Inflammatory macrophage treated with lipopolysaccharide for 4 hours (primary cell): ENCODE data around the gene MAPK1.
"Not testable (repeated sequence)": the region's sequence is repeated elsewhere in the genome, so short reads cannot be mapped to it uniquely, and the experiment has no call there.

ENCODE experiments used
- DNase-seq: peaks from one replicate; pipeline ENCODE4 v3.0.0-alpha.2; 2020

MAPK1 gene

DNA sequence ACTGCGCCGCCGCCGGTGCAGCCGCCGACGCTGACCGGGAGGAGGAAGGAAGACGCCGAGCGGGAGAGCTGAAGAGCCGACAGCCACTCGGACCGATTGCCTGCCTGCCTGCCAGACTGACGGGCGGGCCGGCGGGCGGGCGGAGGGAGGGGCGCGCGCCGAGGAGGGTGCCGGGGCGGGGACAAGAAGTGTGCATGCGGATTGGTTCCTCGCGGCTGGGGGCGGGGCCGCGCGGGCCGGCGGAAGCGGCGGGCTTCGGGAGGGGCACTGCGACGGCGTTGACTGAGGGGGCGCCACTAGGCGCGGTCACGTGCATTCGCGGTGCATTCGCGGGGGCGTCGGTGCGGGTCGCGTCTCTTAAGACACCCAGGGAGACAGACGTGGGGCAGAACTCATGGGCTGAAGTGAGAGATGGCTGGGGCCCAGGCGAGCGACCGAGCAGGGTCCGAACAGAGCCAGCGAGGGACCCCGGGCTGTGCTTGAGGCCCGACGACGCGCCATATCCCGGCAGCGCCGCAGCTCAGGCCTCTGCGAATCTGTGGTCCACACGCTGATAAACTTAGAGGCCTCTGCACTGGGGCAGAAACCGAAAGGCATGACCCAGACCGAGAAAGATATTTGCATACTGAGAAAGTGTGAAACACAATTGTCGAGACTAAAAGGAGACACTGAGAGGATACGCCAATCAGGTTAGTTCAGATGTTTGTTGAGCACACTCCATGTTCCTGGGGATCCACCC is at the start of gene MAPK1:
TSS of gene MAPK1 (minus strand) at position 118 of the 739 bp plus-strand sequence. CDS start 205 bp downstream, outside the sequence.
- peak; percentile 92 for DNase-seq

DNA sequence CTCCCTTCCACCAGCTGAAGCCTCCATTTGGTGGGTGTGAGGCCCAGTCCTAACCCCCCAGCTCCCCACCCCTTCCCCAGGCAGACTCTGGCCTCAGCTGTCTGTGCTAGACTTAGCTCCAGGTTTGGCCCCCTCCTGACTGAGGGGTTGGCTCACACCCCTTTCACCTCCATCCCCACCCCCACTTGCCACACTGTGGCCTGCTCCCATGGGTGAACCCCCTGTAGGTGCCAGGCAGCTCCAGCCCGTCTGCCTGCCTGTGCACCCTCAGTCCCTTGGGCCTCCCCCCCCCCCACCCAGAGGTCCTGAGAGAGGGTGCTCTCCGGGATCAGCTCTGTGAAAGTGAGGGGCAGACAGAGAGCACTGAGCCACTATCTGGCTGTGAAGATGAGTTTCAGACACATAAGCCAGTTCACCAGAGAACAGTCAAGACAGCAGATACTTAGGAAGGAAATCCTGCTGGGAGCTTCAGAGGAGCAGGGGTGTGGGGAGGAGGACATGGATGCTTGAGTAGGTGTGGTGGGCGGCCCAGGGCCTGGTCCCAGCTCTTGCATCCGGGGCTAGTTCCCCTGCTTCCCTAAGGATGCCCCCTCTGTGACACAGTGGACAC is 49.0 kb upstream of the MAPK1 start:
- DNase-seq, result no peak

DNA sequence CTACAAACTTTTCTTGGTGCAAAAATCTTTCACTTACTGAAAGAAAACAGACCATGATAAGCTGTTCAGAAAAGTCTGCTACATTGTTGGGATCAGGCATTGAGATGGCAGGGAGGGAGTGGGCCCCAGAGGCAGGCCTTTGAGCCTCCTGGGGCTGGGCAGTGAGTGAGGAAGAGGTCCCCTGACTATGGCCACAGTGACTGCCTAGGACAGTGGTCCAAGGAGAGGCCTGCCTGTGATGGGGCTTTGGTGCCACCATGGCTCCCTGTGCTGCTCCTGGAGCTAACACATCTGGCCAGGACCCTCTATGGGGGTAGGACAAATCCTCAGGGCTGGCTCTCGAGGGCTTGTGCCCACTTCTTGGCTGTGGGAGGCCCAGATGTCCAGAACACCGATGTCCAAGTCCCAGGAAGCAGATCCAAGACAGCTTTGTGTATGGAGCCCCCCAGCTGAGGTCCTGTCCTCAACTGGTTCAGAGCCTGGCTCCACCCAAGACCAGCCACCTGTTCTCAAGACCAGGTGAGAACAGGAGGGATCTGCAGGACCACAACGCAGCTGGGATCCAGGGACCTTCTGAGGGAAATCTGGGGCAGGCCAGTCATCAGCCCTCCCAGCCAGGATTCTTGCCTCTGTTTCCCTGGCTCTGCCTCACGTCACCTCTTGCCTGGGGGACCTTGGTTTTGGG is 48.3 kb upstream of the MAPK1 start:
- DNase-seq, result no peak

DNA sequence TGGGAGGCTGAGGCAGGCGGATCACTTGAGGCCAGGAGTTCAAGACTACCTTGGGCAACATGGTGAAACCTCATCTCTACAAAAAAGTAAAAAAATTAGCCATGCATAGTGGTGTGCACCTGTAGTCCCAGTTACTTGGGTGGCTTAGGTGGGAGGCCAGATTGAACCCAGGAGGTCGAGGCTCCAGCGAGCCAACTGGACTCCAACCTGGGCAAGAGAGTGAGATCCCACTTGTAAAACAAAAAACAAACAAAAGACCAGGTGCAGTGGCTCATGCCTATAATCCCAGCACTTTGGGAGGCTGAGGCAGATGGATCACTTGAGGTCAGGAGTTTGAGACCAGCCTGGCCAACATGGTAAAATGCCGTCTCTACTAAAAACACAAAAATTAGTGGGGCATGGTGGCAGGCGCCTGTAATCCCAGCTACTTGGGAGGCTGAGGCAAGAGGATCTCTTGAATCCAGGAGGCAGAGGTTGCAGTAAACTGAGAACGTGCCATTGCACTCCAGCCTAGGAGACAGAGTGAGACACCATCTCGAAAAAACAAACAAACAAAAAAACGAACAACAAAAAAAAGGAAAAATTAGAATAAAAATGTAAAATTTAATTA is 46.7 kb upstream of the MAPK1 start:
- DNase-seq, result not testable (repeated sequence)

DNA sequence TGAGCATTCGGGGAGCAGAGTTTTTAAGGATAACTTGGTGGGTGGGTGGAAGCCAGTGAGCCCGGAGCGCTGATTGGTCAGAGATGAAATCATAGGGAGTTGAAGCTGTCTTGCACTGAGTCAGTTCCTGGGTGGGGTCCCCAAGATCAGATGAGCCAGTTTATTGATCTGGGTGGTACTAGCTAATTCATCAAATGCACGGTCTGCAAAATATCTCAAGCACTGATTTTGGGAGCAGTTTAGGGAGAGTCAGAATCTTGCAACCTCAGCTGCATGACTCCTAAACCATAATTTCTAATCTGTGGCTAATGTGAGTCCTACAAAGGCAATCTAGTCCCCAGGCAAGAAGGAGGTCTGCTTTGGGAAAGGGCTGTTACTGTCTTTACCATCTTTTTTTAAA is 42.9 kb upstream of the MAPK1 start:
- not testable (repeated sequence) for DNase-seq

DNA sequence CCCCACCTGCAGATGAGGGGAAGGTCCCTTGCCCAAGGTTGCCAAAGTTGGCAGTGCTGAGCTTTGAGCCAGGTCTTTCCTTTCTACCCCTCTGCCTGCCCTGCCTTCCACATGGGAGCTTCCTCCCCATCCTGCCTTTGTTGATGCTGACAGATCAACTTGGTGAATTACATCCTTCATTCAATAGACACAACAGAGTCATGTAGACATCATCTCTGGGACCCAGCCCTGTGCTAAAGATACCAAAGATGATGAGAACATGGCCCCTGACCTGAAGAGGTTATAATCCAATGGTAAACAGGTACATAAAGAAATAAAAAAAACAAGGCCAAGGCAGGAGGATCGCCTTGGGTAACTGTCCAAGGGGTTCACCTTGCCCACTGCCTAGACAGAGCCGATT is 42.4 kb upstream of the MAPK1 start:
- no peak for DNase-seq

DNA sequence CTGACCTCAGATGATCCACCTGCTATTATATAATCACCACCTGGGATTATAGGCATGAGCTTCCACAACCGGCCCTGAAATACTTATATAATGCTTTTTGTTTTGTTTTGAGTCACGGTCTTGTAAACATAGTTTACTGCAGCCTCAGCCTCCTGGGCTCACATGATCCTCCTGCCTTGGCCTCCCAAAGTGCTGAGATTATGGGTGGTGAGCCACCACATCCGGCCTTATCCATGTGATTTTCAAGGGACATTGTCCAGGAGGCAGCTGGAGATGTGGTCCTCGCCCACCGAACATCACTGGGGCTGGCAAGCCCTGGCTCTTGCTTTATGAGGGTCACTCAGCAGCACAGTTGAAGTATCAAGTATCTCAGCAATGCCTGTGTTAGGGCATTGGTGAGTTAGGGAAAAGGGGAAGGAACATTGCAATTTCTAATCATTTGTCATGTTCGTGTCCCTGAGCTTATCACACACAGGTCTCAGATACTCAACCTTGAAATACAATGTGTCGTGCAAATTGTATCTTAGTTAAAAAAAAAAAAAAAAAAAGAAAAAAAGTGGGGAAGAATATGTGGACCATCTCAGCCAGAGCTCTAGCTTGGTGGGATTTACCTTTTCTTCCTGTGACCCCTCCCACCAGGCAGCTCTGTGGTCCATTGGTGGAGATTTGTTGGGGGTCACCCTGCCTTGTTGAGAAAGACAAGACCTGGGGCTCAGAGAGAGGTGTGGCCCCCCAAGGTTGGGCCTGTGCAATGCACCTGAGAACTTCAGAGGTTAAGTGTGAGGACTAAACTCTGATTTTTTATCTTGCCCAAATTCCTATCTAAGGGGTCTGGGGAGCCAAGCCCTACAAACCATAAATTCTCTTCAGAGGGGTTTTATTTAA is 40.4 kb upstream of the MAPK1 start:
- DNase-seq, result no peak

DNA sequence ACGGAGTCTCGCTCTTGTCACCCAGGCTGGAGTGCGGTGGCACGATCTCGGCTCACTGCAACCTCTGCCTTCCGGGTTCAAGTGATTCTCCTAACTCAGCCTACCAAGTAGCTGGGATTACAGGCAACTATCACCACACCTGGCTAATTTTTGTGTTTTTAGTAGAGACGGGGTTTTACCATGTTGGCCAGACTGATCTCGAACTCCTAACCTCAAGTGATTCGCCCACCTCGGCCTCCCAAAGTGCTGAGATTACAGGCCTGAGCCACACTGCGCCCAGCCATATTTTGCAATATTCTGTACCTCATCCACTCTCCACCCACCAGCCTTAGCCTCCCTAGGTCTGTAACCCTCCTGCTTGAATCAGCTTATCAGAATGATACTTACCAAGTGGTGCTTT is 37.8 kb upstream of the MAPK1 start:
- not testable (repeated sequence) for DNase-seq

DNA sequence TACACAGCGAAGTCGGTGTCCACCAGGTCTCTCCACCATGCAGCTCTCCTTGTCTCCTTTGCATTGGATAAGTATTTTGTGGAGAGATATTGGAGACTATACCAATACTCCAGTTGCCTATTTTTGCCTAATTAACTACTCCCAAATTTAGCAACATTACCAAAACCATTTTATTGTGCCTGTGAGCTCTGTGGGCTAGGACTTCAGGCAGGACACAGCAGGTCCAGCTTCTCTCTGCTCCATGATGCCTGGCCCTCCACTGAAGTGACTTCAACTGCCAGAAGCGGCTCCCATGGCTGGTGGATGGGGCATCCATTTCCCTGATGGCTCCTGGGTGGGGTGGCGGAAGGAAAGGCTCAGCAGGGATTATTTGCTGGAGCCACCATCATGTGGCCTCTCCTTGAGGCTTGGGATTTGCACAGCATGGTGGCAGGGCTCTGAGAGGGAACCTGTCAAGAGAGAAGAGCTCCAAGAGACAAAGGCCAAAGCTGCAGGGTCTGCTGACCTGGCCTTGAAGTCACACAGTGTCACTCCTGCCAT is 36.9 kb upstream of the MAPK1 start:
- no peak for DNase-seq

DNA sequence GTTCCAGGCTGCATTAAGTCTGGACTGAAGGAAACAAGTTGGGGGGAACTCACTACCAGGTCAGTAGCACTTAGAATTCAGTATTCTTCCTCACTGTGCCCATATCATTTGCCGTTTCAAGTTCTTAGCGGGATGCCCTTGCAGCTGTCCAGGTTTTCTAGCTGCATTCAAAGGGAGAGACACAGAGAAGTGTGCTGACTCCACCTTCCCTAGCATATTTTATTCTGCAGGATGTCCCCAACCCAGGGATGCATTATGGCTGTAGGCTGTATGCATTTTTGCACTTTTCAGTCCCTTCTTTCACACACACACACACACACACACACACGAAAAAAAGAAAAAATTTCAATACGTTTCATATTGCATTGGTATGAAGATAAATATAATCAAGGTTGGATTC is 35.8 kb upstream of the MAPK1 start:
- DNase-seq, result no peak

DNA sequence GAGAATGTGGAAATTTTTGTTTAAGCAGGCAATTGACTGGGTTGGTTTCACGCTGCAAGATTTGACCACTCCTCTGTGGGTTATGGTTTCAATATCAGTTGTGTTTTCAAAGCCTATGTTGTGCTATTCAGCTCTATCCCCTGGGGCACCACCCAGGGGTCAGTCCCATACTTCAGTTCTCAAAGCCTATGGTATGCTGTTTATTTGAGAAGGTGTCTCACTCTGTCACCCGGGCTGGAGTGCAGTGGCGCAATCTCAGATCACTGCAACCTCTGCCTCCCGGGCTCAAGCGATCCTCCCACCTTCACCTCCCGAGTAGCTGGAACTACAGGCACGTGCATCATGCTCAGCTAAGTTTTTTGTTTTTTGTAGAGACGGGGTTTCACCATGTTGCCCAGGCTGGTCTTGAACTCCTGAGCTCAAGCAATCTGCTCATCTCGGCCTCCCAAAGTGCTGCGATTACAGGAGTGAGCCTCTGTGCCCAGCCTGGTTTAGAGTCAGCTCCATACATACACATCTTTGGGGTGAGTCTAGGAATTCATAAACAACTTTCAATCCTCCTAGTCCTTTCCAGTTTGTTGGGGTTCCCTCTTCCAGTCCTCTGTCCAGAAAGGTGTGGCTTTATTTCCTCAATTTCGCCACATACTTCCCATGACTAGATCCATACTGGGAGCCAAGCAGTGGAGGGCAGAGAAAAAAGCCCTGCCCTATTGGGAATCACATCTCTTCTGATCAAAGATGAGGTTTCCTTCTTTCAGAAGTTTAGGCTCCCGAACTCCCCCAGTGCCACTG is 35.0 kb upstream of the MAPK1 start:
- DNase-seq, result no peak

DNA sequence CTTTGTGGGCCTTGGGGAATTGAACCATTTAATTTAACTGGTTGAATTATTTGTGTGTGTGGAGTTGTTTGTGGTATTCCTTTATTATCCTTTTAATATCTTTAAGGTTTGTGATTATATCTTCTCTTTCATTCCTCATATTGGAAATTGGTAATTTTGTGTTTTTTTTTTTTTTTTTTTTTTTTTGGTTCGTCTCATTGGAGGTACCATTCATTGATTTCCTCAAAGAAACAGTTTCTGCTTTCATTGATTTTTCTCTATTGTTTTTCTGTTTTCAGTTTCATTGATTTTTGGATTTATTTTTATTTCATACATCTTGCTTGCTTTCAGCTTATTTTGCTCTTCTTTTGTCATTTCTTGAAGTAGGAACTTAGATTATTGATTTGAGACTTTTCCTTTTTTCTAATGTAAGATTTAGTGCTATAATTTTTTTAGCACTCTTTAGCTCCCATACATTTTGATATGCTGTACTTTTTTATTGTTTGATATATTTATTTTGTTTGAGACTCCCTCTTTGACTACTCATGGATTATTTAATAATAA is 31.0 kb upstream of the MAPK1 start:
- no peak for DNase-seq

DNA sequence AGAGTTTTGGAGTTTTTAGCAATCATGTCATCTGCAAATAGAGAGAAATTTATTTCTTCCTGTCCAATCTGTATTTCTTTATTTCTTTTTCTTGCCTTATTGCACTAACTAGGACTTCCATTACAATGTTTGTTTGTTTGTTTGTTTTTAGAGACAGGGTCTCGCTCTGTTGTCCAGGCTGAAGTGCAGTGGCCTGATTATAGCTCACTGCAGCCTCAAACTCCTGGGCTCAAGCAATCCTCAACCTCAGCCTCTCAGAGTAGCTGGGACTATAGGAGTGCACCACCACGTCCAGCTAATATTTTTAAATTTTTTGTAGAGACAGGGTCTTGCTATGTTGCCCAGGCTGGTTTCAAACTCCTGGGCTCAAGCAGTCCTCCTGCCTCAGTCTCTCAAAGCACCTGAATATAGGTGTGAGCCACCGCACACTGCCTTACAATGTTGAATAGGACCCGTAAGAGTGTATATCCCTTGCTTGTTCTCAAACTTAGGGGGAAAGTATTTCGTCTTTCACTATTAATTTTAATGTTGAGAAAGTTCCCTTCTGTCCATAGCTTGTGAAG is 29.6 kb upstream of the MAPK1 start:
- no peak for DNase-seq

DNA sequence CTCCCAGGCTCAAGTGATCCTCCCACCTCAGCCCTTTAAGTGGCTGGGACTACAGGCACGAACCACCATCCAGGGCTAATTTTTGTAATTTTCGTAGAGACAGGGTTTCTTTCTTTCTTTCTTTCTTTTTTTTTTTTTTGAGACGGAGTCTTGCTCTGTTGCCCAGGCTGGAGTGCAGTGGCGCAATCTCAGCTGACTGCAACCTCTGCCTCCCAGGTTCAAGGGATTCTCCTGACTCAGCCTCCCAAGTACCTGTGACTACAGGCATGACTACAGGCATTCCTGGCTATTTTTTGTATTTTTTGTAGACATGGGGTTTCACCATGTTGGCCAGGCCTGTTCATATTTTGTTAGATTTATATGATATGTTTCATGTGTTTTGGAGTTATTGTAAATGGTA is 28.8 kb upstream of the MAPK1 start:
- DNase-seq, result not testable (repeated sequence)

DNA sequence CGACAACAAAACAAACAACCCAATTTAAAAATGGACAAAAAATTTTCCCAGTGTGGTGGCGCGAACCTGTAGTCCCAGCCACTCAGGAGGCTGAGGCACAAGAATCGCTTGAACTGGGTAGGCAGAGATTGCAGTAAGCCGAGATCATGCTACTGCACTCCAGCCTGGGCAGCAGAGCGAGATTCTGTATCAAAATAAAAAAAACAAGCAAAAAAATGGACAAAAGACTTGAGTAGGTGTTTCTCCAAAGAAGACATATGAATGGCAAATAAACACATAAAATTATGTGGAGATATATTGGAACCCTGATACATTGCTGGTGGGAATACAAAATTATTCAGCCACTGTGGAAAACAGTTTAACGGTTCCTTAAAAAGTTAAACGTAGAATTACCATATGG is 27.4 kb upstream of the MAPK1 start:
- no peak for DNase-seq

DNA sequence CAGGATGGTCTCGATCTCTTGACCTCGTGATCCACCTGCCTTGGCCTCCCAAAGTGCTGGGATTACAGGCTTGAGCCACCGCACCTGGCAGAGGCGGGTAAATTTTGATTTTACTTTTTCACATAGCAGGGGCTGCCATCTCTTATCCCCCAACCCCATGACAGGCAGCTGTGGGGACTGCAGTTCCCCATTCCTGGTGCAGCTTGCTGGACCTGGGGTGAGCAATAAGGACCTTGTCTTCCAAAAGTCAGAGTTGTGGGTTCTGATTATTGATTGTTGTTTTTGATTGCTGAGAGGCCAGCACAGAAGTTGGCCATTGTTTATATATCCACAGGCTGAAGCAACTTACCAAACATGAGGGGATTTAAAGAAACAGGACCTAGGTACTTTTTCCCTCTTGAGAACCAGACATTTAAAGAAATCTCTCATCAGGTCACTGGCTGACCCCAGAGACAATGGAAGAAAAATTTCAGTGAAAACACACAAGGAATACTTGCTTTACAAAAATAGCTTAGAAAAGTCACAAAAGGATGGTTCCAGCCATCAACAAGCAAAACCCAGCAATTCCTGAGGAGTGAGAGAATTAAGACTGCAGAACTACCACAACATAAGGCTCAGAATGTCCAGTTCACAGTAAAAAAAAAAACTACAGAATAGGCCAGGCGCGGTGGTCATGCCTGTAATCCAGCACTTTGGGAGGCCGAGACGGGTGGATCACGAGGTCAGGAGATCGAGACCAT is 22.0 kb upstream of the MAPK1 start:
- DNase-seq, result no peak

DNA sequence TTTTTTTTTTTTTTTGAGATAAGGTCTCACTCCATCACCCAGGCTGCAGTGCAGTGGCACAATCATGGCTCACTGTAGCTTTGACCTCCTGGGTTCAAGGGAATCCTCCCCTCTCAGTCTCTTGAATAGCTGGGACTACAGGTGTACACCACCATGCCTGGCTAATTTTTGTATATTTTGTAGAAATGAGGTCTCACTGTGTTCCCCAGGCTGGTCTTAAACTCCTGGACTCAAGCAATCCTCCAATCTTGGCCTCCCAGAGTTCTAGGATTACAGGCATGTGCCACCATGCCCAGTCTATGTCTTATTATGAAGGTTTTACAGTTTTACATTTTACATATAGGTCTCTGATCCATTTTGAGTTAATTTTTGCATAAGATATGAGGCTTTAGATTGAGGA is 20.4 kb upstream of the MAPK1 start:
- DNase-seq, result no peak

DNA sequence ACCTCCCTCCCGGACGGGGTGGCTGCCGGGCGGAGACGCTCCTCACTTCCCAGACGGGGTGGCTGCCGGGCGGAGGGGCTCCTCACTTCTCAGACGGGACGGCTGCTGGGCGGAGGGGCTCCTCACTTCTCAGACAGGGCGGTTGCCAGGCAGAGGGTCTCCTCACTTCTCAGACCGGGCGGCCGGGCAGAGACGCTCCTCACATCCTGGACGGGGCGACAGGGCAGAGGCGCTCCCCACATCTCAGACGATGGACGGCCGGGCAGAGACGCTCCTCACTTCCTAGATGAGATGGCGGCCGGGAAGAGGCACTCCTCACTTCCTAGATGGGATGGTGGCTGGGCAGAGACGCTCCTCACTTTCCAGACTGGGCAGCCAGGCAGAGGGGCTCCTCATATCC is 16.5 kb upstream of the MAPK1 start:
- DNase-seq, result not testable (repeated sequence)

DNA sequence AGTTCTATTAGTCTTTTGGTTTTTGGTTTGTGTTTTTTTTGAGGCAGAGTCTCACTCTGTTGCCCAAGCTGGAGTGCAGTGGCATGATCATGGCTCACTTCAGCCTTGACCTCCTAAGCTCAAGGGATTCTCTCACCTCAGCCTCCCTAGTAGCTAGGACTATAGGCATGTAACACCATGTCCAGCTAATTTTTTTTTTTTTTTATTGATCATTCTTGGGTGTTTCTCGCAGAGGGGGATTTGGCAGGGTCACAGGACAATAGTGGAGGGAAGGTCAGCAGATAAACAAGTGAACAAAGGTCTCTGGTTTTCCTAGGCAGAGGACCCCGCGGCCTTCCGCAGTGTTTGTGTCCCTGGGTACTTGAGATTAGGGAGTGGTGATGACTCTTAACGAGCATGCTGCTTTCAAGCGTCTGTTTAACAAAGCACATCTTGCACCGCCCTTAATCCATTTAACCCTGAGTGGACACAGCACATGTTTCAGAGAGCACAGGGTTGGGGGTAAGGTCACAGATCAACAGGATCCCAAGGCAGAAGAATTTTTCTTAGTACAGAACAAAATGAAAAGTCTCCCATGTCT is 15.4 kb upstream of the MAPK1 start:
- DNase-seq, result not testable (repeated sequence)
